HG03103 (cell line): ENCODE results near the gene MNT.

Source experiments
- ATAC-seq: cut with Tn5 transposase; IDR thresholded peaks from one replicate; pipeline ENCODE4 v1.9.1; 2021; ENCODE audit warnings: low read depth; ENCODE audit not compliant: unreplicated experiment

MNT gene

GRCh38 chr17:2397247-2398171, 3.4 kb downstream of the MNT start:
- no peak for ATAC-seq

- ATAC-seq, result no peak
These were observed 4.2 kb downstream of the MNT start for GRCh38 chr17:2396568-2397246.

- no peak for ATAC-seq
These were observed 4.7 kb downstream of the MNT start for GRCh38 chr17:2396192-2396567.

- no peak for ATAC-seq
These were observed 5.3 kb downstream of the MNT start for GRCh38 chr17:2395258-2396181.

- ATAC-seq, result no peak
These were observed 6.1 kb downstream of the MNT start for GRCh38 chr17:2394775-2395201.

GRCh38 chr17:2393954-2394749, 6.7 kb downstream of the MNT start:
- no peak for ATAC-seq

GRCh38 chr17:2393174-2393953, 7.5 kb downstream of the MNT start:
- ATAC-seq, result peak; percentile 18

GRCh38 chr17:2392252-2393173, 8.3 kb downstream of the MNT start:
- ATAC-seq, result peak; percentile 47

GRCh38 chr17:2391597-2392251, 9.1 kb downstream of the MNT start:
- no peak for ATAC-seq

GRCh38 chr17:2390199-2390836, 10.5 kb downstream of the MNT start:
- ATAC-seq, result no peak

- no peak for ATAC-seq
These were observed 12.2 kb downstream of the MNT start for GRCh38 chr17:2388683-2389055.

GRCh38 chr17:2388020-2388682, 12.7 kb downstream of the MNT start:
- ATAC-seq, result no peak

- no peak for ATAC-seq
These were observed 13.5 kb downstream of the MNT start for GRCh38 chr17:2387086-2388019.

- ATAC-seq, result no peak
These were observed 14.3 kb downstream of the MNT start for GRCh38 chr17:2386400-2387085.
